ENCODE data around the gene VWA1.

VWA1 gene

DNA sequence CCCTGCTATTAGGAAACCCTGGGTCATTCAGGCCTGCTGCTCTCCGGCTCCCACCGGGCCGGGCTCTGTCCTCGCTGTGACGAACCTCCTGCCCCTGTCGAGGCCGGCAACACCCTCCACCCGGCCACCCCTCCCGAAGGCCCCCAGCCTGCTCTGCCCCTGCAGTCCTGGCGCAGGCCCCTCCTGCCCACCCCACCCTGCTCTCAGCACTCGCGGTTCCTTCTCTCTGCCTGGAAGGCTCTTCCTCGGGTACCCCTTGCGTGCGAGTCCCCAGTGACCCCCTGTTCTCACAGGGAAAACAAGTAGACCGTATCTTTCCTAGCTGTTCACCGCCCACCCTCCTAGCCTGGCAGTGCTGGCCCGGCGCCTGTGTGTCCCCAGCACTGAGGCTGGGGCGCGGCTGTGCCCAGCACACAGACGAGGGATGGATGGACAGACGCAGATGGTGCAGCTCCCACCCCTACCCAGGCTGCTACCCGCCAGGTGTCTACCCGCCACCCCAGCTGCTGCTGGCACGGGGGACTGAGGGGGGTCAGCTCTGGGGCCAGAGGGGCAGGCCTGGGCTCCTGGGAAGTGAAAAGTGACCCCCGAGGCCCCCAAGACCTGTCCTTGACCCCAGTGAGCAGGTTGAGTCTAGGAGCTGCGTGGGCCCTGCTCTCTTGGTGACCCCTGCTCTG, 3.1 kb upstream of the VWA1 start:
- Mint-ChIP-seq H3K36me3 (ENCODE audit: low read depth) (no peaks in the 10 kb centered on the region), H3K9me3 (peaks cover 5% of the 10 kb centered on the region), H3K4me3 (peak overlapping the region; percentile 48), H3K27me3 (ENCODE audit: low read depth, poor library complexity) (no peaks in the 10 kb centered on the region), H3K27ac (peak overlapping the region; percentile 45), H3K4me1 (peaks cover 47% of the 10 kb centered on the region)
- no peak for TF ChIP-seq CTCF (IDR thresholded peaks at IDR 0.05)
- no peak for DNase-seq

- TF ChIP-seq CTCF (IDR thresholded peaks at IDR 0.05), result no peak
- DNase-seq, result peak; percentile 69
- Mint-ChIP-seq H3K4me1 (peaks cover 47% of the 10 kb centered on the region), H3K27ac (peak overlapping the region; percentile 72), H3K4me3 (peak overlapping the region; percentile 48), H3K27me3 (ENCODE audit: low read depth, poor library complexity) (no peaks in the 10 kb centered on the region), H3K9me3 (peaks cover 5% of the 10 kb centered on the region), H3K36me3 (ENCODE audit: low read depth) (no peaks in the 10 kb centered on the region)
Measured at GRCh38 chr1:1432951-1433803, 2.3 kb upstream of the VWA1 start.

DNA sequence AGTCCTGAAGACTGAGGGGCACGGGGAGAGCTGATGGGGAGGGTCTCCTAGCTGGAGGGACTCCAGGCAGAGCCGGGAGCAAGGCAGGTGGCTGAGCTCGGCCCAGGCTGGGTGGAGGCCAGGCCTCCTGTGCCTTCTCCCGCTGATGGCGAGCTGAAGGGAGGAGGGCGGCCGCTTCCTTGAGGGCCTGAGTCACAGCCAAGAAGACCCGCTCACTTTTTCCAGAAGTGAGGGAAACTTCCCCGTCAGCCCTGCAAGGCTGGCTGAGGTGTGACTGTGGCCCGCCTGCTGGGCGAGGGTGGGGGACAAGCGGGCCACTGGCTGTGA, 1.7 kb upstream of the VWA1 start:
- DNase-seq, result peak; percentile 42
- peaks cover 47% of the 10 kb centered on the region for H3K4me1 Mint-ChIP-seq
- H3K27ac Mint-ChIP-seq, result peak overlapping the region; percentile 57
- H3K36me3 Mint-ChIP-seq (ENCODE audit: low read depth), result no peaks in the 10 kb centered on the region
- H3K27me3 Mint-ChIP-seq (ENCODE audit: low read depth, poor library complexity), result no peaks in the 10 kb centered on the region
- TF ChIP-seq CTCF (IDR thresholded peaks at IDR 0.05), result no peak
- H3K9me3 Mint-ChIP-seq, result no peaks in the 10 kb centered on the region
- H3K4me3 Mint-ChIP-seq, result peak overlapping the region; percentile 32

DNA sequence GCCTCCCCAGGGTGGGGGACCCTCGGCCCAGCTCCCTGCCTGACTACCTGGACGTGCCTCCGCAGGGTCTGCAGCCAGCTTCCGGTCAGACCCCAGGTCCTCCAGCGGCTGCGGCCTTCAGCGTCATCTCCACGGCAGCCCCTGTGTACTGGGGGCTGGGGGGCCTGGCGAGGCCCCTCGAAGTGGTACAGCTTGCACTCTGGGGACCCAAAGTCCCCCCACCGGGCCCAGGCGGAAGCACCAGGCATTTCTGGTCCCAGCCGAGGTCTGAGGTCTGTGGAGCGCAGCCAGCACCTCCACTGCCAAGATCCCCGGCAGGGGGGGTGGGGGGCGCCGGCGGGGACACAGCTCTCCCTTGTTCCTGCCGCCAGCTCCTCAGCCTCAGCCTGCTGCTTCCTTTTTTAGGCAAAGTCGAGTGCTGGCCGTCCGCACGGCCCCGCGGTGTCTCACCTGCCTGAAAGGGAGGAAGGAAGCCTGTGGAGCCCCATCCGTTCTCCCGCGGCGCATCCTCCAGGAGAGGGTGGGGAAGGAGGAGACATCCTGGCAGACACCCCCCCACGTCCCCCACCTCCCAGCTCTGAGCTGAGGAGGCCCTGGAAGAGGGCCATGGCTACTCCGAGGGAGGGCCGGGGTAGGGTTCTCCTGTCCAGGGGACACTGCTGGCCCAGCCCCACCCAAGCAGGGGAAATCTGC, 1.2 kb upstream of the VWA1 start:
- H3K9me3 Mint-ChIP-seq, result no peaks in the 10 kb centered on the region
- H3K27ac Mint-ChIP-seq, result no peak overlapping the region
- no peaks in the 10 kb centered on the region for H3K27me3 Mint-ChIP-seq (ENCODE audit: low read depth, poor library complexity)
- H3K36me3 Mint-ChIP-seq (ENCODE audit: low read depth), result no peaks in the 10 kb centered on the region
- TF ChIP-seq CTCF (IDR thresholded peaks at IDR 0.05), result no peak
- H3K4me3 Mint-ChIP-seq, result no peak overlapping the region
- peaks cover 48% of the 10 kb centered on the region for H3K4me1 Mint-ChIP-seq
- DNase-seq, result peak; percentile 53

DNA sequence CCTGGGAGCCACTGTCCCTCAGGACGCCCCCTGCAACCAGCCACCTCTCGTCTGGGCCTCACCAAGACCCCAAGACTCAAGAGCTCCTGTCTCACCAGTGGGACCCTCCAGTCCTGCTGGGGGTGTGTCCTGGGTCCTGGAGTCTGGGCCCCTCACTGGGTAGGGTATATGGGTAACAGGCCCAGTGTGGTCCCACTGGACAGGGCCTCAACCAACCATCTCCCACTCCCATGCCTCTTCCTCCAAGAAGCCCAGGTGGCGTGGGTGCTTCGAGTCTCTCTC, 725 bp upstream of the VWA1 start:
- no peaks in the 10 kb centered on the region for H3K9me3 Mint-ChIP-seq
- no peak for DNase-seq
- no peak for TF ChIP-seq CTCF (IDR thresholded peaks at IDR 0.05)
- peak overlapping the region; percentile 90 for H3K27ac Mint-ChIP-seq
- H3K4me3 Mint-ChIP-seq, result peak overlapping the region; percentile 77
- peaks cover 44% of the 10 kb centered on the region for H3K4me1 Mint-ChIP-seq
- no peaks in the 10 kb centered on the region for H3K27me3 Mint-ChIP-seq (ENCODE audit: low read depth, poor library complexity)
- H3K36me3 Mint-ChIP-seq (ENCODE audit: low read depth), result no peaks in the 10 kb centered on the region
